HCEC 1CT (cell line): Measurements from ENCODE around the gene C19orf12.

Experiments
- DNase-seq: peaks from one replicate; pipeline ENCODE4 v3.0.0-alpha.2; 2017

C19orf12 gene

DNA sequence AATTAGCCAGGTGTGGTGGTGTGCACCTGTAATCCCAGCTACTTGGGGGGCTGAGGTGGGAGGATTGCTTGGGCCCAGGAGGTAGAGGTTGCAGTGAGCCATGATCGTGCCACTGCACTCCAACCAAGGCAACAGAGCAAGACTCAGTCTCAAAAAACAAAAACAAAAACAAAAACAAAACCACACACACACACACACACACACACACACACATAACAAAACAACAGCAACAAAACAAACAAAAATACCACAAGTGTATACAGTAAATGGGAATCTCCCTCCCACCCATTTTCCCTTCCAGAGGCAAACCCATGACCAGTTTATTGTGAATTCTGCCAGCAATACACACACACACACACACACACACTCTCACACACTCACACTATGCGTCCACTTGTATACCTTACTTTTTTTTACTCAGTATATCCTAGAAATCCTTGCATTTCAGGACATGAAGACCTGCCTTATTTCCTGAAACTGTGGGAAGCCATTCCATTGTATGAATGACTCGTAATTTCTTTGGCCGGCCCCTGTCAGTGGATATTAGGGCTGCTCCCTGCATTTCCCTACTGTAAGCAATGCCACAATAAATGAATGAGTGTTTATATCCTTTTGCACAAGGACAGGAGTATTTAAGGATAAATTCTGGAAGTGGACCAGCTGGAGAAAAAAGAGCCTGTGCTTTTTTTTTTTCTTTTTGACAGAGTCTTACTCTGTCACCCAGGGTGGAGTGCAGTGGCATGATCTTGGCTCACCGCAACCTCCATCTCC is 56.7 kb downstream of the C19orf12 start:
- DNase-seq, result peak; percentile 15

DNA sequence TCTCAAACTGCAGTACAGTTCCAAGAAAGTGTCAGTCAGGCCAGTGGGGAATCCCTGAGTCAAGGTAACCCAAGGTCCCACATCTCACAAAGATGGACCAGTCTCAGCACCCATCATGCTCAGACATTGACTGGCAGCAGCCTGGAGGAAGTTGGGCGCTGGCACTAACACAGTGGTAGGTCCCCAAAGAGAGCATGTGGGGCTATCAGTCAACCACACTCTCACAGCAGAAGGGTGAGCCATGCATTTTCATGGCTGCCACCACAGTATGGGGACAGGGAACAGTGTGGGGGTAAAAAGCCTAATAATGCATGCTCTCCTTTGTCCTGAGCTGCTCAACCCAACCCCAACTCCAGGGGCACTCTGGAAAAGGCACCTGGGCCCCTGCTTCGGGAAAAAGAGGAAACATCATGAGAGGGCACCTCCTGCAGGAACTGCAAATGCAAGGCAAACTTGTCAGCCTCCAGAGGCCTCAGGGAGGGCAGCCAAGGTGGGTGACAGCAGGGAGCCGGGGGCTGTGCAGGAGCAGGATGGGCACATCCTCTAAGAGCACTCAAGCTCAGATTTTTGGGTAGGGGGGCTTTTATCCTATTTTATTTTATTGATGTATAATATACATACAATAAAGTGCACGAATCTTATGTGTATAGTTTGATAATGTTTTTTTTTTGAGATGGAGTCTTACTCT is 59.3 kb downstream of the C19orf12 start:
- DNase-seq, result no peak

DNA sequence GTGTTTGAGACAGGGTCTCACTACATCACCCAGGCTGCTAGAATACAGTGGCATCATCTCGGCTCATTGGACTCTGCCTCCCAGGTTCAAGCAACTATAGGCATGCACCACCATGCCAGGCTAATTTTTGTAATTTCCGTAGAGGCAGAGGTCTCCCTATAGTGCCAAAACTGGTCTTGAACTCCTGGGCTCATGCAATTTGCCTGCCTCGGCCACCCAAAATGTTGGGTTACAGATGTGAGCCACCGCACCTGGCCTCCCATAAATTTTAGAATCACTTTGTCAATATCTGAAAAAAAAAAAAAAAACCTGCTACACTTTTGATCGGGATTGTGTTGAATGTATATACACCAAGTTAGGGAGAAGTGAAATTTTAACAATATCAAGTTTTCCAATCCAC is 61.7 kb downstream of the C19orf12 start:
- no peak for DNase-seq

DNA sequence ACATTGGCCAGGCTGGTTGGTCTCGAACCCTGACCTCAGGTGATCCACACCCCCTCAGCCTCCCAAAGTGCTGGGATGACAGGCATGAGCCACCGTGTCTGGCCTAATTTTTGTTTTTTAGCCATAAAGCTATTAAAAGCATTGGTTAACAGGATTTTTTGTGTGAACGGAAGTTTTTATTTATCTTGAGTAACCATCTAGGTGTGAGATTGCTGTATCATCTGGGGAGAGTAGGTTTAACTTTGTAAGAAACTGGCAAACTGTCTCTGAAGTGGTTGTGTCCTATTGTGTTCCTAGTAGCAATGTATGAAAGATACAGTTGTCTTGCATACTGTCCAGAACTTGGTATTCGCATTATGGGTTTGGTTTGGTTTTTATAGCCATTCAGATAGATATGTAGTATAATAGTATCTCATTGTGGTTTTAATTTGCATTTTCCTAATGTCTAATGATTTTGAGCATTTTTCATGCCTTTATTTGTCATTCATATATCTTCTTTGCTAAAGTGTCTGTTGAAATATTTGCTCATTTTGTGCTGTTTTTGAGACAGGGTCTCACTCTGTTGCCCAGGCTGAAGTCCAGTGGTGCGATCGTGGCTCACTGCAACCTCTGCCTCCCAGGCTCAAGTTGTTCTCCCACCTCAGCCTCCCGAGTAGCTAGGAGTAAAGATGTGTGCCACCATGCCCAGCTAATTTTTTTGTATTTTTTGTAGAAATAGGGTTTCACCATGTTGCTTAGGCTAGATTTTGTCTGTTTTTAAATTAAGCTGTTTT is 63.3 kb downstream of the C19orf12 start:
- no peak for DNase-seq

GRCh38 chr19:29650772-29651387 is 64.2 kb downstream of the C19orf12 start:
- no peak for DNase-seq
